ENCODE measurements around the gene TDP1. TPM values are rescaled to one million over a fixed set of nuclear protein-coding genes. Genes with fewer than 3 reads are reported as not detected.

TDP1 gene
- total and polyA plus RNA-seq, 12 donors = 2.3 to 24.8 (median 9.6) TPM

DNA sequence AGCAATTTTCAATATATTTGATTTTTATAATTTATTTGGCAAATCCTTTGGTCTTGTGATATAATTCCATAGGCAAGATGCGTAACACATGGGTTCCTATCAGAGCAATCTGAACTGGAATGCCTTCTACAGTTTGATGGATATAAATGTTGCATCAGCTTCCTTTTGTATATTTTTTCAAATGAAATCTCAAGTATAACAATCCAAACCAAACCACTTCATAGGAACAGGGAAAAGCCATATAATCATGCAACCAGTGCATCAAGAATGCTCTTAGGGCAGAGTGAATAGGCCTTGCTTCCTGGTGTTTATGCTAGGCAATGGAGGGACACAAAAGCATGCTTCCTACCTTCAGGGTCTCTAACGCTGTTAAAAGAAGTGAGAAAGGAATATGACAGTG lies 35.7 kb upstream of the TDP1 start:
- DNase-seq = no peak
- H3K36me3 ChIP-seq (replicated peaks in 1 of 2) = no peaks in the 10 kb centered on the region
- H3K27me3 ChIP-seq = no peaks in the 10 kb centered on the region
- no peaks in the 10 kb centered on the region for H3K9me3 ChIP-seq (replicated peaks in 1 of 3)
- no peak overlapping the region for H3K27ac ChIP-seq
- intact Hi-C loops (cut with DNase I) = no loop called here
- 79 to 92% (median 85%) methylated on average over 2 of the region's 2 CpGs for WGBS, 4 donors
- no peaks in the 10 kb centered on the region for H3K4me1 ChIP-seq (replicated peaks in 1 of 2)
- TF ChIP-seq, protein P1, sequence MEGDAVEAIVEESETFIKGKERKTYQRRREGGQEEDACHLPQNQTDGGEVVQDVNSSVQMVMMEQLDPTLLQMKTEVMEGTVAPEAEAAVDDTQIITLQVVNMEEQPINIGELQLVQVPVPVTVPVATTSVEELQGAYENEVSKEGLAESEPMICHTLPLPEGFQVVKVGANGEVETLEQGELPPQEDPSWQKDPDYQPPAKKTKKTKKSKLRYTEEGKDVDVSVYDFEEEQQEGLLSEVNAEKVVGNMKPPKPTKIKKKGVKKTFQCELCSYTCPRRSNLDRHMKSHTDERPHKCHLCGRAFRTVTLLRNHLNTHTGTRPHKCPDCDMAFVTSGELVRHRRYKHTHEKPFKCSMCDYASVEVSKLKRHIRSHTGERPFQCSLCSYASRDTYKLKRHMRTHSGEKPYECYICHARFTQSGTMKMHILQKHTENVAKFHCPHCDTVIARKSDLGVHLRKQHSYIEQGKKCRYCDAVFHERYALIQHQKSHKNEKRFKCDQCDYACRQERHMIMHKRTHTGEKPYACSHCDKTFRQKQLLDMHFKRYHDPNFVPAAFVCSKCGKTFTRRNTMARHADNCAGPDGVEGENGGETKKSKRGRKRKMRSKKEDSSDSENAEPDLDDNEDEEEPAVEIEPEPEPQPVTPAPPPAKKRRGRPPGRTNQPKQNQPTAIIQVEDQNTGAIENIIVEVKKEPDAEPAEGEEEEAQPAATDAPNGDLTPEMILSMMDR (IDR thresholded peaks at IDR 0.05) = no peak
- TF ChIP-seq POLR2A (IDR thresholded peaks at IDR 0.05) = no peak
- no peak overlapping the region for H3K4me3 ChIP-seq

GRCh38 chr14:89921346-89921745 lies 34.4 kb upstream of the TDP1 start:
- Histone ChIP-seq H3K27ac (no peak overlapping the region), H3K9me3 (replicated peaks in 1 of 3) (no peaks in the 10 kb centered on the region), H3K27me3 (no peaks in the 10 kb centered on the region), H3K4me3 (no peak overlapping the region), H3K4me1 (replicated peaks in 1 of 2) (no peaks in the 10 kb centered on the region), H3K36me3 (replicated peaks in 1 of 2) (no peaks in the 10 kb centered on the region)
- DNase-seq = no peak
- WGBS, 4 donors = 62 to 72% (median 69%) methylated on average over 3 of the region's 3 CpGs
- TF ChIP-seq, protein P1 (IDR thresholded peaks at IDR 0.05) = no peak
- intact Hi-C loops (cut with DNase I) = no loop called here

DNA sequence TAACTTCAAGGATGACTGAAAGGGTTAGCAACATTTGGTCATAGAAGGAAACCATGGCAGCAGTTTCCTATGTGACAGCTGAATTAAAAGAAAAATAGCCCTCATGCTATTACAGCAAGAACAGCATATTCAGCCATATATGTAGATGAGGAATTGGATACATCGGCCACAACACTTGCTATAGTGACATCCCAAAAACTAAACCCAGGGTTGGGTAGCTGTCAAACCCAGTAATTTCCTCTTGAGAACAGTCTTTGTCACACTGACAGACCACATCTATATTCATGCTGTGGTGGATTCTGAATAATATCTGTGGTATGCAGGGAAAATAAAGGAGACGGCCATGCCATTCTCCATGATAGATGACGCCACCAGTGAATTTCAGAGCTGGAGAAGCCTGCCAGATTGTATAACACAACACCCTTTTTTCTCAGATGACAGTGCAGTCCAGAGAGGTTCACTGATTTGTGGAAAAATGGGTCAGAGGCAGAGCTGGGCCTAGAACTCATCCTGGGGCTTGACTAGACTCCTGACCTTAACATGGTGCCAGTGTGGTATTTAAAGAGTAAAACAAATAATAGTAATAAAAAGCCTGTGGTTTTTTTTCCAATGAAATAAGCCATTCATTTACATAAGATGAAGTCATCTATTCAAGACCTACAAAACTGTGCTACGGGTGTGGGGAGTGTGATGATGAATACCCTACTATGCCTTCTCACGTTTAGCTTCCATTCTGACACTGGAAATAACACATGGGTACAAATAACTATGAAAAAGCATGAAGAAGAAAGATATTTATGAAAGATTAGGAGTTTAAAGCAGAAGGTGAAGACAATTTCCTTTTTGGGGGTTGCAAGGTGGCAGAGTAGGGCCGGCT lies 33.5 kb upstream of the TDP1 start:
- Histone ChIP-seq H3K4me1 (replicated peaks in 1 of 2) (no peaks in the 10 kb centered on the region), H3K27ac (no peak overlapping the region), H3K9me3 (replicated peaks in 1 of 3) (no peaks in the 10 kb centered on the region), H3K4me3 (no peak overlapping the region), H3K27me3 (no peaks in the 10 kb centered on the region), H3K36me3 (replicated peaks in 1 of 2) (no peaks in the 10 kb centered on the region)
- 90 to 96% (median 91%) methylated on average over 6 of the region's 6 CpGs for WGBS, 4 donors
- no peak for DNase-seq
- TF ChIP-seq, protein P1 (IDR thresholded peaks at IDR 0.05) = no peak
- no peak for TF ChIP-seq POLR2A (IDR thresholded peaks at IDR 0.05)
- intact Hi-C loops (cut with DNase I) = no loop called here

DNA sequence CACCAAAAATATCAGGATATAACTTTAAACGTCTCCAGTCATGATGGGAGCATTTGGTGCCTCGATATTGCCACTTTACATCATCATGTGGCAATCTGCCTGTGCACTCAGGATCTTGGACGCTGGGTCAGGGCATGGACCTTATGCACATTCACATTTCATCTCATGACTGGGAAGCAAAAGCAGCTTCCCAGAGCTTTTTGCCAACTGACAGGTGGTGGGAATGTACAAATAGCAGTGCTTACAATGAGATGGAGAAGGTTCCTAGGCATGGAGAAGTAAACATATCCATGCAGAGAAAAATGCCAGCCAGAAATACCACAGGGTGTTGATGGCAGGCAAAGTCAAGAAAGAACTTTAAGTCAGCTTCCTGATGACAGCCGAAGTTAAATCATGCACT lies 31.5 kb upstream of the TDP1 start:
- TF ChIP-seq POLR2A (IDR thresholded peaks at IDR 0.05) = no peak
- TF ChIP-seq, protein P1 (IDR thresholded peaks at IDR 0.05) = no peak
- Histone ChIP-seq H3K36me3 (replicated peaks in 1 of 2) (no peaks in the 10 kb centered on the region), H3K27me3 (no peaks in the 10 kb centered on the region), H3K4me3 (no peak overlapping the region), H3K27ac (no peak overlapping the region), H3K4me1 (replicated peaks in 1 of 2) (no peaks in the 10 kb centered on the region), H3K9me3 (replicated peaks in 1 of 3) (no peaks in the 10 kb centered on the region)
- intact Hi-C loops (cut with DNase I) = no loop called here
- WGBS, 4 donors = 82 to 92% (median 83%) methylated on average over 4 of the region's 4 CpGs
- DNase-seq = no peak
